HG03457 (cell line): ENCODE results near the gene JAG1.
"Not testable (repeated sequence)": the region's sequence is repeated elsewhere in the genome, so short reads cannot be mapped to it uniquely, and the experiment has no call there.

Experiments
- ATAC-seq: cut with Tn5 transposase; IDR thresholded peaks from one replicate; pipeline ENCODE4 v1.9.1; 2021; ENCODE audit warnings: moderate number of reproducible peaks; ENCODE audit not compliant: unreplicated experiment

The JAG1 gene

DNA sequence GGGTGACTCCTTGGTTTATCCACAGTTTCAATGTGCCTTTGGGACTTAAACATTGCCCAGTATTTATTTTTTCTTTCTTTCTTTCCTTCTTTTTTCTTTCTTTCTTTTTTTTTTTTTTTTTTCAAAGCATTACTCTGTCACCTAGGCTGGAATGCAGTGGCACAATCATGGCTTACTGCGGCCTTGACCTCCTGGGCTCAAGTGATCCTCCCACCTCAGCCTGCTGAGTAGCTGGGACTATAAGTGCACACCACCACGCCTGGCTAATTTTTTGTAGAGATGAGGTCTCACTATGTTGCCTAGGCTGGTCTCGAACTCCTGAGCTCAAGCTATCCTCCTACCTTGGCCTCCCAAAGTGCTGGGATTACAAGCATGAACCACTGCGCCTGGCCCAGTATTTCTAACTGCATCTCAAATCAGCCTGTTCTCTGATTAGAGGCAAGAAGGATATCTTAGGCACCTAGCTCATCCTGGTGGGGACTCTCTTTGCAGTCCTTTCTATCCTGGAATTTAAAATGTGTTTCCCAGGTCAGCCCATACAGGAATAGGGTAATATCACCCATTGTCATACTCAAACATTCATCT, 56.2 kb downstream of the JAG1 start:
- not testable (repeated sequence) for ATAC-seq

DNA sequence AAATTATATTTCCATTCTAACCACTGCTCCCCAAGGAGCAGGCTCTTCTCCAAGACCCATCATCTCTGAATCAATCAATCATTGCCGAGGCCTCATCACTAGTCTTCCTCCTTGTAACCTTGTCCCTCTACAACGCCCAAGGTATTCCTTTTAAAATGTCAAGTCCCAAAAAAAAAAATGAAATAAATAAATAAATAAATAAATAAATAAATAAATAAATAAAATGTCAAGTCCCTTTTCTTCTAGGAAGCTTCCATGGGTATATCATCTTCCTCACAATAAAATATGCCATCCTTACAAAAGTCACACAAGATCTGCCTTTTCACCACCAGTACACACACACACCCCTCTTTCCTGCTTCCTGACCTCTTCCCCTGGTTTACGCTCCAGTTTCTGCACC, 57.6 kb downstream of the JAG1 start:
- no peak for ATAC-seq

DNA sequence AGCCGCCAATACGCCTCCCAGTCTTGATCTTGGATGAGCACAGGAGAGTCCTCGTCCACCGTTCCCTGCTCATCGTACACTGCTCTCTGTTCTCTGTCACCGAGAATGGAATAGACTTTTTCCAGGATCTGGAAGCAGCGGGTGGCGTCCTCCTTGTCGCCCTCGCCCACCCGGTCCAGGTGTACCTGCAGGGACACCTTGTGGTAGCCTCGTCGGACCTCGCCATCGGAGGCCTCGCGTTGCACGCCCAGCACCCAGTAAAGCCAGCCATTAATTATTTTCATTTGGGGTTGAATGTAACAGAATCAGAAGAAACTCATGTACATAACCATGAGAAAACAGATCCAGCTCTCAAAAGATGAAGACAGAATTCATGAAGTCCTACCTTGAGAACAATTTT, 59.9 kb downstream of the JAG1 start:
- ATAC-seq: no peak

DNA sequence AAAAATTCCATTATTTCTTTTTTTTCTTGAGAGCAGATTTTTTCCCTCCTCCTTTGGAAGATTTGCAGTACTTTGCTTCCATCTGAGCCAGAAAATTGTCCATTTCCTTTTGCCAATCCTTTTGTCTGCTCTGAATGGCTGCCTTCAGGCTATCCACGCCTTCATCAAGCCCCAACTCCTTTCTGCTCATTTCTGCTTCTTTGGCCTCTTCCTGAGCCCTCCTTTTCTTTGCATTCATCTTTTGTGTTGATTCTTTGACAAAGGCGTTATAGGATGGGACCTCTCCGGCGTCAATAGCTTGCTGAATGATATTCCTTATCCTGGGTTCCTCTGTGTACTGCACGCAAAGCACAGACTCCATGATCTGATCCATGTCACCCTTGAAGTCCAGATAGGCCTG, 60.4 kb downstream of the JAG1 start:
- ATAC-seq: not testable (repeated sequence)

DNA sequence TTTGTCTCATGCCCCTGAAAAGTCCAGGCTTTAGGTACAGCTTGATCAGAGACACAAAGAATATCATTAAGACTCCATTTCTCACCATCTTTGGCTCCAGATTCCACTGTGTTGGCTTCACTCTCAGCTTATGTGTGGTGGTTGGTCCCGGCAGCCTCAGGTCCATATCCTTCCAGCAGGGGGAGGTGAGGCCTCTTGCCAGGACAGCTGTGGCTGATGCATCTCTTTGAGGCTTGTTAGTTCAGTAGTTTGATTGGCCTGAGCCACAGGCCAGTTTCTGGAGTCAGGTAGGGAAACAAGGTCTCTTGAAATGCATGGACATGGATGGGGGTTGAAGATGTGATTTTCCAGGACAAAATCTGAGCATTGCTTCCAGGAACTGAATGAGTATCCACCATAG, 62.4 kb downstream of the JAG1 start:
- ATAC-seq: no peak

DNA sequence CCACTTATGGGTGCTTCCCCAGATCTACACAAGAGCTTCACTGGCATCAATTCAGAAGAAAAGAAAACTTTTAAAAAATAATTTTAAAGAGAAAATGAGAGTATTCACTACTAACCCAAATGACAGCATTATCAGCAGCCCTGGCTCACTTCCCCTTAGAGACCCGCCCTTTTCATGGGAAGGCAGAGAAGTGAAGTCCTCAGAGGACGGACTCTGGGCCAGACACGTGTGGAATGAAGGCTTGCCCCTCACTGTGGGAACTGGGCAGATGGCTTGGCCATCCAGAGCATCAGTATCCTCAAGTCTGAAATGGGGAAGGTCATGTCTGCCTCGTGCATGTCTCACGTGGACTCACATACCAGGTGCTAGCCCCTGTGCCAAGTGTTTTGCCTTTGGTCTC, 63.5 kb downstream of the JAG1 start:
- no peak for ATAC-seq

DNA sequence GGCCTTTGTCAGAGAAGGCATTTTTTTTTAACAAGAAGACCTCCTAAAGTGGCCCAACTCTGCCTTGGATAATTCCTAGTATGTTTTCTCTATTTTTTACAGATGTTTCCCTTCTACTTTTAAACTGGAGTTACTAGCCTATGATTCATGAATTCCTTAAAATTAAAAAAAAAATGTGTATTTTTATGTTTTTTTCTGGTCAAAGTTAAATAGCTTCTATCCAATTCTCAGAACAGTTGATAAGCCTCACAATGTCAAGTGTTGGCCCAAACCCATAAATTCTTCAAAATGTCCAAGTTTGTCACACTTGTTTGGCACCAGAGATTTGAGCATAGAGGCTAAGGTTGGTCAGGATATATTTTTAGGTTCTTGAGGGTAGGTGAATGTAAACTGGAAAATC, 64.0 kb downstream of the JAG1 start:
- ATAC-seq: no peak

DNA sequence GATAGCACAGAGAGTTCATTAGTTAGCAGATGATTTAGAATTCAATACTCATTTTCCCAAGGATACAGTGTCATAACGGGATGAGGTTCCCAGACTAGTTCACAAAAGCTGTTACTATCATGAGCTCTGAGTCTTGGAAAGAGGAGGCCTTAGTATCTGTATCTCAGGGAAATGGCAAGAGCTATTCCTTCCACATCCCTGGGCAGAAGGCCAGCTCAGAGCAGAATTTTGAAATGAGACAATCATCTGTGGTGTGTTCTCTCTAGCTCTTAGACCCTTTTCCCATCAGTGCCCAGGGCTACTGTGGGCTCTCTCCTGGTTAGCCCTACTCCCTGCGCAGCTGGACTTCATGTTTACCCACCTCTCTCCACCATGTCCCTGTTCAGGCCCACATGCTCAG, 64.5 kb downstream of the JAG1 start:
- ATAC-seq: no peak

DNA sequence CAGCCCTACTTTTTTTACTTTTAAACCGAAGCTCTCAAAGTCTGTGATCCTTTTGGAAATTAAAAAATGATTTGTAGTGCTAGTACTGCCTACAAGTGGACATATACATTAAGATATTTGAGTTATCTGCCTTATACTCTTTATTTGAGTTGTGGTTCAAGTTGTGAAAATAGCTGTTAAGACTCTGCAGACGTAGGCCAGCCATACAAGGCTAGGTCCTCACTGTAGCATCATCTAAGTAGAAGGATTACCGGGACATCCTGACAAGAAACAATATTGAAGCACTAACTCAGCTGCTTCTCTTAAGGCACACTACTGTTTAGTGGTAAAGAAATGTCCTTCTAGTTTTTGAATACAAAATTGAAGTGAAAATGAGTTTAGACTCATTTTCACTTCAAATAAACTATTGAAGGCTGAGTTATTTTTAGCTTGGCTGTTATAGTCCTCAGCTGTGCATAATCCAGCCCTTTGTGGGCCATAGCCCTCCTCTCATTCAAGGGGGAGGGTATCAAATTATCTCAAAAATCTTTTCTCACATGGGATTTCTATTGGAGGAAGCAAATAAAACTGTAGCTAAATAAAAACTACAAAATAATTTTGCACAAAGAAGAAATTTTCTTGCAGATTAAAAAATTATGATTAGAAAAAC, 68.1 kb downstream of the JAG1 start:
- ATAC-seq: no peak

DNA sequence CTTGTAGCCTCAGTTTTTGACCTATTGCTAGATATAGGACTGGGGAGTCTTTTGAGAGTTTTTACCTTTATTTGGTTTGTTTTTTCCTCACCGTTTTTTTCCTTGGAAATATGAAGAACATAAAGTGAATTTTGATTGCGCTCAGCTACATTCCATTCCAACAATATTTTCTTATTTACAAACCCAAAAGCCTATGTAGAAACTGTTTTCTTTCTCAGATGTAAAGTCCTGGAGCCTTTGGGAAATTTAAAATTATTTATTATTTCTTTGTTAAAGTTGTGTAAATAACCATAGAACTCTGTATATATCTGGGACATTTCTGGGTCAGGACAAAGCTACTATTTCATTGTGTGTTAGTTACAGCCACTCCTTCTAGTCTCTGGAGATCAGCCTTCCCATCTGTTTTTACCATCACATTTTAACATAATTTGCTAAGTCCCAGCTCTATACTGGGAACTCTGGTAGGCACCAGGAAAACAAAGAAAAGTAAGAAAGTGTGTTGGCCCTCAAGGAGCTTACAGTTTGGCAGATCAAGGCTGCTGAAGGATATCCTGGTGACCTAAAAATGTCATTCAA, 68.8 kb downstream of the JAG1 start:
- ATAC-seq: no peak

DNA sequence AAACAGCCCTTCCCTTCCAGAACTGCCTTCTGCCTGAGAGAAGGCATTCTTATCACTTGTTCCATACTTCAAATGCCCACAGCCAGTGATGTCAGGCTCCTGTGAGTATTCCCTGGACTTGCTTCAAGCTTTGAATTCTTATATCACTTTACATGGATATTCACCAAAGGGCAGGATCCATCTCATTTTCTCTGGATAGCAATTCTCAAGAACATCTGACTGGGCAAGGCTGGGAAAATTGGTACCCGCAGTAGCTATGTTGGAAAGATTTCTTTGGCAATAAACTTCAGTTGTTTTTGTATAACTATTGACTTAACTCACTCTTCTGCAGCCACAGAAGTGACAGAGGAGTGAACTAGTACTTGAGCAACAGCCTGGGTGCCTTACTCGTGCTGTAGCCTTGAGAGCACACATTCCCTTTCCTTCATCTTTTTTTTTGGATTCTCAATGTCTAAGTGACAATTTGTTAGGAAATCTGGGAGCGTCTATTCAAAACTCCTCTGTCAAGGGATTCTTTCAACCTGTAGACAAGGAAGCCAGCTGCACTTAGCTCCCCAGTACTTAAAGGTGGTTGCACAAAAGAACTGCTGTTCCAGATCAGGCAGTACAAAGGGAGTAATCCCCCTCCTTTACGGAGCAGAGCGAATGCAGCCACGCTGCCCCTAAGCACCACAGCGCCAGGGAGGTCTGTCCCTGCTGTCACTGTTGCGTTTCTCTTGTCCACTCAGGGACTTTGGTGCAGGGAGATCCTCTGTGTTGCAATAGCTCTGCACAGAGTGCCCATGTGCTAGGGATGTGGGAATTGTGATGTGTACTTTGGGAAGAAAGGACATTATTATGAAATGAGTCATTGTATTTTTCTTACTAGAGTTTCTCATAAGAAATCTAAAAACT, 69.6 kb downstream of the JAG1 start:
- no peak for ATAC-seq

DNA sequence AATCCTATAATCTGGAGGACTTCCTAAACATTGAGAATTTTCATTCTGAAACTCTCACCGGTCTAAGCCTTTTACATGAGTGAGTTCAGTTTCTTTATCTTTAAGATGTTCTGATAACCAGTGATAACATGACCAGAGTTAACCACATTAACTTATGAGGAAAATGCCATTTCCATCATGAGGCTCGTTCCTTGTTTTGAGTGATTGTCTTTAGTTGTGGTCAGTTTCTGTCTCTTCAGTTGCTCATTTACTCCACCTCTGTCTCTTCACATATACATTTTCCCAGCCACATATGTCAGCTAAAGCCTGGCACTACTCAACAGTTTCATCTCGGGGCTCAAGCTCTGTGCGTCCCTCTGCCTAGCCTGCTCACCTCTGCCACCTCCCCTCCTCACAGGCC, 70.4 kb downstream of the JAG1 start:
- ATAC-seq: no peak

DNA sequence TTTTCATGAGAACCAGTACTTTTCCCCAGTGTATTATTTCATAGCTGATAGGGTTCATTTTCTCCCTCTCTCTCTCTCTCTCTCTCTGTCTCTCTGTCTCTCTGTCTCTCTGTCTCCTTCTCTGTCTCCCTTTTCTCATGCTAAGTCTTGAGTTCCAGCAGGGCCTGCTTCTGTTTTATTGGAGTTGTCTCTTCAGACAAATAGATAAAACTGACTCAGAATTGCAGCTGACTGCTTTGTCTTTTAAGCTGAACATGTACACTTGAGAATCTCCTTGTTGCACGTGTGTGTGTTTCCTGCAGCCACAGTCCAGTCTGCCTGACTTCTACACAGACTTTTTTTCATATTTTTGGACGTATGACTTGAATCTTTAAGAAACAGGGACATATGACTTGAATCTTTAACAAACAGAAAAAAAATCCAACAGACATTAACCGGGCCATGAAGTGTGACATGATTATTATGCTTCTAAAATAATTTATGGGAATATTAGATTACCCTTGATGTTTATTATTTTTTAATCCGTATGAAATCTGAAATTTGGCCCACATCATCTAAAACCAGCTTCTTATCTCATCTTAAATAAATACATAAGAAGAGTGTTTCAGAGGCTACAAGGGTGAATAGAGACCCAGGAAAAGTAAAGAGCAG, 71.5 kb downstream of the JAG1 start:
- ATAC-seq: no peak

DNA sequence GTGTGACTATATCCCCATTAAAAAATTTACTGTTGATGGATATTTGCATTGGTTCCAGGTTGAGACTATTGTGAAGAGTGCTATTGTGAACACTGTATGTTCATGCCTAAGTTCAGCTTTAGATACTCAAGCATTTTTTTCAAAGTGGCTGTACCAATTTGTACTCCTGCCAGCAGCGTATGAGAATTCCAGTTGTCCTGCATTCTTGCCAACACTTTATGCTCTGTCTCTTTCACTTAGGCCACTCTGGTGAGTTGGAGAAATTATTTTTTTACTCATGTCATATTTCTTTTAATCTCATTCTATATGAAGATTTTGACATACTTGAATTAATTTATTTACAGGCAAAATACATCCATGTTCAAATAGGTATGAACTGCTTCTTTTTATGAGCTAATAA, 76.2 kb downstream of the JAG1 start:
- ATAC-seq: no peak

DNA sequence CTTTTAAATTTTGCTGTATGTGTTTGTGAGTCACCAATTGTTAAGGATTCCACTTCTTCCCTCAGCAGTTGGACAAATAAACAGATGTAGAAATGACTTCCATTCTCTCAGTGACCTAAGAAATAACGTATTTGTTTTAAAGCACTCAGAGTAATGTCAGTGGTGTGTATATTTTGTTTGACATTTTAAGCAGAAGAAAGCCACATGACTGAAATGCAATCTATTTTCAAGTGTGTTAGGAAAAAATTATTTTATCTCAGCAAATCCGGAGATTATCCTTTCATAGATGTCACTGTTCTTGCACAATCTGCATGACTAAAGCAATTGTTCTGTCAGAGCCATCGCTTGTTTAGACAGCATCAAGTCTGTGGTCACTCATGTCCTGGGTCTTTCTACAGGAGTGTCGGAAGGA, 77.1 kb downstream of the JAG1 start:
- ATAC-seq: no peak

DNA sequence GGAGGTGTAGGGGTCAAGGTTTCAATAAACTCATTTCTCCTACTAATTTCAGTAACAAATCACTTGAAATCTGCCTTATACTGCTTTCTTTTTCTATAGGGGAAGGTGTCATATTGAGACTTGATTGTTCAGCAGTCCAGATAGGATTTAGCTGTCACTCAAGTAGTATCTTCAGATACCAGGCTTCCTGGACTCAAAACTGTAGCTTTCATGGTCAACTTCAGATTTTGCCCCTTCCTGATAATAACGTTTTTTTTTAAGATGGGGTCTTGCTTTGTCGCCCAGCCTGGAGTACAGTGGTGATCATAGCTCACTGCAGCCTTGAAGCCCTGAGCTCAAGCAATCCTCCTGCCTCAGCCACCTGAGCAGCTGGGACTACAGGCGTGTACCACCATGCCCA, 77.8 kb downstream of the JAG1 start:
- no peak for ATAC-seq

DNA sequence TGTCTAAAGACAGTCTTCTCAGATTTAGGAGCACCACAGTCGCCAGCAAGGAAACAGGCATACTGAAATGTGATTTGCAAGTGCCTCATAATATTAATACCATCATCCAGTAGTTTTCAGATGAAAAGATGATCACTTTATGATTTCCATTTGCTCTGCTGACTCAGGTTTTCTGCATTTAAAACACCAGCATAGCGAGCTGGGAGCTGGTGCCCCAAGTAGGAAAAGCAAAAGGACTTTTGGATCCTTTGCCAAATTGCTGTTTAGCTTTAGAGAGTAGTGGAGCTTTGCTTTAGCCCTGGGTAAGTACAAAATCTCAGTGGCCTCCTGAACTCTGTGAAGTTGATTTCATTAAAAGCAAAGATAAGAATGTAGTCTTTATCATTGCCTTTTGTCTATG, 78.5 kb downstream of the JAG1 start:
- no peak for ATAC-seq

DNA sequence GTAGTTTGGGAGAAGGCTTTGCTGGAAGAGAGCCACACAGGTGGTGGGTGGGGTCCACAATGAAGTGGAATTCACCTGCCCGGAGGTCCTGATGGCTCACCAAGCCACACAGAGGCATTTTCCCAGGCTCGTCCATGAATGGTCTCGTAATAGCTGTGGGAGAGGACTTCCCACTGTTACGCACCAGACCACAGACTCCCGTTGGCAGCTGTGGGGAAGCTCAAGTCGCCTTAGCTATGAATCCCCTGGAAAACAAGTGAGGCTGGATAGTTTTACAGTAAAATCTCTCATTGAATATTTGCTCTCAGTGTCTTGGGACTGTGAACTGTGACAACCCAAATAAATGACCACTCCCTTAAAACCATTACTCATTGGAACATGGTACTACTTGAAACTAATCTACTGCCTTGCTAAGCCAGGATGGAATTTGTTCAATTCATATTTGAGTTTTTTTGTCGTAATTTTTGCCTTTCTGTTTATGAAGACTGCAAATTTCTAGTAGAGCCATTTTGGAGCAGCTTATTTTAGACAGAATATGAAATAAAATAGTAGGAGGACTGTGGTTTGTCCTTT, 79.4 kb downstream of the JAG1 start:
- ATAC-seq: no peak

DNA sequence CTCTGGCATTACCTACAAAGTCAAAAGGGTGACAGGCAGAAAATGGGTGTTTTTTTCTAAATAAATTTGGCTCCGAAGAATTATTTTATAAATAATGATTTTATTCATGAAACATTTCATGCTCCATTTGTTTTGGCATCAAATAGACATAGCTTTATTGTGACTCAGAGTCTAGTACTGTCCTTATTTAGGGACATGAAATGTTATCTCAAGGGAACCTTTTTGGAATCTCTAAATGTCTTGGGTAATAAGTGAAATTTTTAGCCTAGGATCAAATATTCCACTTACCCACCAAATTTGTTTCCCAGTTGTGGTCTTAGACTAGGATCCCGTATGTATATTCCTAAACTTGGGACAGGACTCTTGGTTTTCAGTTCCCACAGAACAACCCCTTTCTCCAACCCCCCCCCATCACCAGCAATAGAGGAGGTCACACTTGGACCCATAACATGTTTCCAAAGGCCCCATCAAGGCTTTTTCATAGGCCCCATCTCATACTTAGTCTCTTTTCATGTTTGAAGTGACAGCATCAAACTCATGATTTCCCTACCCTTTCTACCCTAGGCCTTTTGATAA, 81.8 kb downstream of the JAG1 start:
- no peak for ATAC-seq

DNA sequence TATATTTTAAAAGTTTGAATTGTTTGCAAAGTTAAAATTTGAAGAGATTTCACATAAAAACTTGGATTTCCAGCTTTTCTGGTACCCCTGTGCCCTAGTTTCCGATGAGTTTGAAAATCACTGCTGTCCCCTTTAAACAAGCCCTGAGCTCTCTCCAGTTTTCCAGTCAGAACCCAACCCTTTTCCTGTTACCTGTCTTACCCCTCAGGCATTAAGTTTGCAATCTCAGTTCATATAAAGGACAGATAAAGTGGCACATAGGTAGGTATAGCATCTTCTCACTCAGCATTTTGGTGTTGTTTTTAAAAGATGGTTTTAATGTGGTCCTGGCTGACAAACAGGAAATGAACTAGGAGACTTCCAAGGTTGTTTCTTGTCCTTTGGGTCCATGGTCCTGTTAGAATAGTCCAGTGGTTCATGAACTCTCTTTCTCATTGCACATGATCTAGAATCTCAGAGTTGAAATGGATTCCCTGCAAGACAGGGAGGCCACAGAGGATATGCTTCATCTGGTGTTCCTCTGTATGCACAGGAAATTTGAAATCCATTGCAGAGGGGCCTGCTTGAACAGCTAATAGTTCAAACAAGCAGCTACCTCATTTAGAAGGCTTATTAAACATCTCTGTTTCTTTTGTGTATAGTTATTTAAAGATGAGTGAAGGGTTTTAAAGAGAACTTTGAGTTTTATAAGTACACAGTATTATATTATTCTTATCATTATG, 82.7 kb downstream of the JAG1 start:
- ATAC-seq: no peak
